IMR-90 (cell line): ENCODE results near the gene MCUB. TPM values are rescaled to one million over a fixed set of nuclear protein-coding genes. Genes with fewer than 3 reads are reported as not detected.
A peak's percentile ranks its signal among the peaks of the same experiment; 100 is the strongest.

ENCODE experiments used
- ATAC-seq: fragments of 200-7000 bp; cut with Tn5 transposase; 2 replicates; pipeline ENCODE4 v1.9.1; 2020; ENCODE audit warnings: low read depth, mild to moderate bottlenecking, moderate library complexity
- BruUV-seq: library from RNA; stranded (reverse); fragments of 400-500 nt; replicated peaks from 2 replicates; lab custom pipeline; 2021; lab: Mats Ljungman, UMichigan
- CTCF ChIA-PET: fragments of 300-600 bp; formaldehyde crosslinking; extraction: SDS; loops from one replicate; lab custom pipeline; 2021; ENCODE audit warnings: antibody characterized with exemption; lab: Yijun Ruan, JAX
- POLR2A ChIA-PET: fragments of 300-600 bp; sonication (Branson Sonifier 250); formaldehyde crosslinking; loops from one replicate; lab custom pipeline; 2022; ENCODE audit warnings: antibody characterized with exemption; ENCODE audit not compliant: unreplicated experiment; lab: Charles Lee
- DNase-seq: peaks from one replicate; pipeline ENCODE4 v3.0.0; 2013
- H2AFZ ChIP-seq: replicated peaks from 2 replicates; pipeline ENCODE3; 2013; ENCODE audit warnings: low read length, mild to moderate bottlenecking; ENCODE audit not compliant: poor library complexity
- H2AK5ac ChIP-seq: 2 replicates; pipeline ENCODE4 v1.6.1; 2013; ENCODE audit warnings: low read depth, low read length, inconsistent platforms
- H2AK9ac ChIP-seq: replicated peaks from 2 replicates; pipeline ENCODE3; 2013; ENCODE audit warnings: mild to moderate bottlenecking, low read depth, low read length, moderate library complexity; ENCODE audit not compliant: poor library complexity
- H2BK120ac ChIP-seq: 2 replicates; pipeline ENCODE4 v1.6.1; 2013; ENCODE audit warnings: low read depth, low read length, inconsistent platforms
- H2BK15ac ChIP-seq: 3 replicates; pipeline ENCODE4 v1.6.1; 2013; ENCODE audit warnings: low read depth, low read length, inconsistent platforms
- H2BK20ac ChIP-seq: 2 replicates; pipeline ENCODE4 v1.6.1; 2013; ENCODE audit warnings: low read depth, mild to moderate bottlenecking, inconsistent platforms, low read length, moderate library complexity
- H2BK5ac ChIP-seq: 2 replicates; pipeline ENCODE4 v1.6.1; 2013; ENCODE audit warnings: mild to moderate bottlenecking, low read depth, low read length, inconsistent platforms; ENCODE audit not compliant: poor library complexity, severe bottlenecking
- H3K14ac ChIP-seq: replicated peaks from 2 replicates; pipeline ENCODE4 v1.6.1; 2013; ENCODE audit warnings: low read depth, low read length, inconsistent platforms
- H3K18ac ChIP-seq: 2 replicates; pipeline ENCODE4 v1.6.1; 2013; ENCODE audit warnings: low read depth, low read length, control low read depth
- H3K23ac ChIP-seq: 2 replicates; pipeline ENCODE4 v1.6.1; 2013; ENCODE audit warnings: low read depth, low read length, inconsistent platforms
- H3K27ac ChIP-seq: 2 replicates; pipeline ENCODE4 v1.5.1; 2013; ENCODE audit warnings: mild to moderate bottlenecking, control low read depth, low read length; ENCODE audit not compliant: insufficient read depth
- H3K27me3 ChIP-seq: 2 replicates; pipeline ENCODE4 v1.6.1; 2013; ENCODE audit warnings: low read length; ENCODE audit not compliant: control insufficient read depth, insufficient read depth
- H3K36me3 ChIP-seq: 2 replicates; pipeline ENCODE4 v1.6.1; 2013; ENCODE audit warnings: low read length, mixed read lengths; ENCODE audit not compliant: control insufficient read depth, insufficient read depth
- H3K4ac ChIP-seq: 2 replicates; pipeline ENCODE4 v1.6.1; 2013; ENCODE audit warnings: low read depth, low read length, inconsistent platforms
- H3K4me1 ChIP-seq: 2 replicates; pipeline ENCODE4 v1.6.1; 2013; ENCODE audit warnings: low read length, mixed read lengths; ENCODE audit not compliant: control insufficient read depth, insufficient read depth
- H3K4me2 ChIP-seq: 2 replicates; pipeline ENCODE4 v1.6.1; 2013; ENCODE audit warnings: low read depth, mild to moderate bottlenecking, control low read depth, low read length, moderate library complexity
- H3K4me3 ChIP-seq: 2 replicates; pipeline ENCODE4 v1.5.1; 2013; ENCODE audit warnings: low read depth, mild to moderate bottlenecking, control low read depth, low read length, moderate library complexity; ENCODE audit not compliant: insufficient read depth
- H3K56ac ChIP-seq: 2 replicates; pipeline ENCODE4 v1.6.1; 2013; ENCODE audit warnings: low read length, inconsistent platforms; ENCODE audit not compliant: insufficient read depth; ENCODE audit errors: extremely low read depth
- H3K79me1 ChIP-seq, 2 experiments: 2 replicates each; pipeline ENCODE4 v1.6.1; 2013; ENCODE audit warnings: low read length in 2 of 2, inconsistent platforms in 1 of 2, low read depth in 1 of 2
- H3K9ac ChIP-seq: 2 replicates; pipeline ENCODE4 v1.6.1; 2013; ENCODE audit warnings: low read depth, low read length, control low read depth
- H3K9me1 ChIP-seq: 2 replicates; pipeline ENCODE4 v1.6.1; 2013; ENCODE audit warnings: low read length, inconsistent platforms; ENCODE audit not compliant: insufficient read depth
- H3K9me3 ChIP-seq: 2 replicates; pipeline ENCODE4 v1.6.1; 2013; ENCODE audit warnings: low read length; ENCODE audit not compliant: control insufficient read depth, insufficient read depth
- H4K20me1 ChIP-seq: 2 replicates; pipeline ENCODE4 v1.6.1; 2013; ENCODE audit warnings: low read length, inconsistent platforms; ENCODE audit not compliant: insufficient read depth
- H4K5ac ChIP-seq: 2 replicates; pipeline ENCODE4 v1.6.1; 2013; ENCODE audit warnings: mild to moderate bottlenecking, low read depth, low read length, control low read depth
- H4K8ac ChIP-seq, 2 experiments: 2 replicates each; pipeline ENCODE4 v1.6.1; 2013; ENCODE audit warnings: low read depth in 2 of 2, low read length in 2 of 2, control low read depth in 1 of 2, inconsistent platforms in 1 of 2
- H4K91ac ChIP-seq: 2 replicates; pipeline ENCODE4 v1.6.1; 2013; ENCODE audit warnings: low read depth, low read length, inconsistent platforms; ENCODE audit not compliant: insufficient read depth
- CEBPB ChIP-seq: IDR thresholded peaks from 2 replicates; pipeline ENCODE4 v1.6.1; 2012; ENCODE audit warnings: low read depth, low read length, improper control_type of control experiment
- MAFK ChIP-seq: IDR thresholded peaks from 2 replicates; pipeline ENCODE4 v1.6.1; 2012; ENCODE audit warnings: low read depth, low read length, improper control_type of control experiment
- RAD21 ChIP-seq: IDR thresholded peaks from 2 replicates; pipeline ENCODE4 v1.6.1; 2012; ENCODE audit warnings: low read length, improper control_type of control experiment
- SMC3 ChIP-seq: fragments of 150-350 bp; IDR thresholded peaks from 2 replicates; pipeline ENCODE4 v1.6.1; 2016; ENCODE audit warnings: low read depth, mild to moderate bottlenecking, antibody characterized with exemption, low read length, moderate library complexity
- WGBS, 2 experiments: methylation state at CpG; one replicate each; pipeline versions ENCODE4 v1.1.5 to v1.1.7; 2013; ENCODE audit warnings: missing lambda C conversion rate in 2 of 2; ENCODE audit not compliant: insufficient read length in 1 of 2; ENCODE audit errors: extremely low coverage in 2 of 2; 5-methylcytosine and 5-hydroxymethylcytosine counted together
- dilution Hi-C: fragments of 300-500 bp; cut with HindIII; formaldehyde crosslinking; loops from one replicate; pipeline ENCODE4 v1.14.3; 2018; ENCODE audit warnings: low sequenced_read_pairs; ENCODE audit not compliant: unreplicated experiment
- in situ Hi-C: fragments of 300-500 bp; cut with MboI; formaldehyde crosslinking; loops from 3 replicates; pipeline ENCODE4 v1.14.3; 2019; ENCODE audit warnings: low sequenced_read_pairs, inconsistent platforms, mixed read lengths
- intact Hi-C: fragments of 100-400 bp; cut with micrococcal nuclease; formaldehyde crosslinking; loops from 2 replicates; pipeline ENCODE4 v1.10.0; 2022
- polyA plus RNA-seq, 3 experiments: library from polyadenylated mRNA; depleted of rRNA; stranded (reverse); fragments of >200 nt; gene quantifications; 2 replicates each; pipeline ENCODE4 v1.2.3, GENCODE V29; 2012; ENCODE audit warnings: low replicate concordance in 1 of 3
- total RNA-seq: library from RNA; depleted of rRNA; stranded (reverse); fragments of >200 nt; gene quantifications from 2 replicates; pipeline ENCODE4 v1.2.3, GENCODE V29; 2012

MCUB gene
- total and polyA plus RNA-seq, 2 of the 4 experiments (the other 2 are of a cell fraction): 18.5 to 20.4 TPM

- Histone ChIP-seq H3K23ac (0 out of 2 replicates have a peak overlapping the region, but pooled peaks have one; percentile 31), H3K14ac (peak overlapping the region; percentile 12; the same call in 1 of the 2 replicates), H3K9ac (peak overlapping the region; percentile 84), H2BK15ac (no peak overlapping the region), H3K18ac (no peak overlapping the region), H3K4me3 (peak overlapping the region; percentile 94), H2BK120ac (no peak overlapping the region), H4K20me1 (peaks cover 3% of the 10 kb centered on the region), H4K8ac (peak overlapping the region; percentile 16 to 45; a peak in 2 of 4 replicates), H3K56ac (no peak overlapping the region; the same call in 1 of the 2 replicates), H3K27ac (peak overlapping the region; percentile 80), H2AFZ (peak overlapping the region; percentile 100), H3K79me1 (peaks cover 38 to 44% of the 10 kb centered on the region in 2 experiments), H4K91ac (peak overlapping the region; percentile 66; the same call in 1 of the 2 replicates), H2AK5ac (peak overlapping the region; percentile 51; the same call in 1 of the 2 replicates), H2BK20ac (no peak overlapping the region), H2AK9ac (peak overlapping the region; percentile 1), H3K4ac (peak overlapping the region; percentile 26), H3K4me1 (peaks cover 7% of the 10 kb centered on the region), H3K27me3 (no peaks in the 10 kb centered on the region), H3K9me1 (peaks cover 18% of the 10 kb centered on the region; the same call in 1 of the 2 replicates), H3K36me3 (peaks cover 10% of the 10 kb centered on the region; the same call in 1 of the 2 replicates), H3K4me2 (peak overlapping the region; percentile 86), H3K9me3 (no peaks in the 10 kb centered on the region), H4K5ac (peak overlapping the region; percentile 75), H2BK5ac (no peak overlapping the region)
- BruUV-seq: no TSS peak
- POLR2A ChIA-PET: no interaction called here
- DNase-seq (no peak), ATAC-seq (no peak)
- intact Hi-C loops: loop anchor here (1.0 to 5.0 kb wide), 6 partner anchors 27 to 277 kb away; partner anchors contain the start of gene GAR1
- in situ Hi-C loops: loop anchor here (10.0 kb wide), 1 partner anchor 113 kb away; the partner anchor contains the start of gene GAR1
- CTCF ChIA-PET: interaction anchor here (0.6 to 1.3 kb wide), 6 partner anchors 11 to 282 kb away, joined by 3 to 5 read pairs (median 3); no protein-coding TSS in a partner anchor
- dilution Hi-C loops: no loop called here
- 77% methylated on average over 7 of the region's 21 CpGs; no CpG with 5 or more reads in 1 of the 2 experiments for WGBS, 2 experiments
- TF ChIP-seq SMC3: no peak
- TF ChIP-seq CEBPB: no peak
- TF ChIP-seq RAD21: no peak
- TF ChIP-seq MAFK: no peak
Observed at GRCh38 chr4:109701566-109702410, 141.7 kb downstream of the MCUB start.
